Prostate gland (tissue), 1 donor: ENCODE data around the gene FMNL2.

Experiments
- POLR2A ChIP-seq: fragments of 450-650 bp; IDR thresholded peaks from one replicate; pipeline ENCODE4 v1.6.1; 2016; ENCODE audit warnings: antibody characterized with exemption, mild to moderate bottlenecking
- POLR2AphosphoS5 ChIP-seq: sonication (generic); formaldehyde crosslinking; IDR thresholded peaks from one replicate; pipeline ENCODE4 v1.6.1; 2017; ENCODE audit warnings: antibody characterized with exemption

DNA sequence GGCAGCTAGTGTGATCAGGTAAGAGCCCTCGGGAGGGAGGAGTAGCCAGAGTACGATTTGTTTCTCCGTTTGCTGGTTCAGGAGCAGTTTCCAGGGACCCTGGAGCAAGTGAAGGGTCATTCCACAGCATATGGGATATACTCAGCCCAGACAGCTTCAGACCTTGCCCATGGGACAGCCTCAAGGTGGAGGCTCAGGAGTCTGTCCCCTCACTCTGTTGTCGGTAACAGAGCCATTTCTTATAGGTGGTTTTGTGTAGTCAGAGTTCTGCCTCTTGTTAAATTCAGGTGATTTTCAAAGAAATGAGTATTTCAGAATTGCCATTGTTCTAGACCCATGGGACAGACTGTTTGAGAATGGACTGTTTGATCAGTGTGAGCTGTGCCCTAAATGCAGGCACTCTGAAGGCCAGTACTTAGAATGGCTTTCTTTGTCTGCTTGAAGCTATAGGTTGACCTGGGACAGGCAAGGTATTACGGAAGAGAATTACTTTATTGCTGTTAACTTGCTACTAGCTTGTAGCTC is 15.2 kb downstream of the FMNL2 start:
- no peak for TF ChIP-seq POLR2A
- no peak for TF ChIP-seq POLR2AphosphoS5
